NCI-H1092 (cell line): Measurements from ENCODE around the gene TFEC.

Experiments
- DNase-seq: peaks from one replicate; lab custom pipeline; 2025; lab: John Stamatoyannopoulos, UW

Gene TFEC

GRCh38 chr7:115924411-115924810, 106.2 kb downstream of the TFEC start:
- no peak for DNase-seq

GRCh38 chr7:115920367-115920766, 110.2 kb downstream of the TFEC start:
- DNase-seq, result no peak

- DNase-seq, result no peak
Measured at GRCh38 chr7:115914951-115915350, 115.6 kb downstream of the TFEC start.

- no peak for DNase-seq
Measured at GRCh38 chr7:115911465-115911864, 119.1 kb downstream of the TFEC start.

GRCh38 chr7:115910541-115911164, 119.9 kb downstream of the TFEC start:
- peak; percentile 52 for DNase-seq

- DNase-seq, result no peak
Measured at GRCh38 chr7:115906731-115907130, 123.8 kb downstream of the TFEC start.

- DNase-seq, result no peak
Measured at GRCh38 chr7:115889669-115889984, 140.9 kb downstream of the TFEC start.

- DNase-seq, result no peak
Measured at GRCh38 chr7:115888981-115889668, 141.4 kb downstream of the TFEC start.

GRCh38 chr7:115885550-115885949, 145.0 kb downstream of the TFEC start:
- DNase-seq, result no peak
